Right atrium auricular region (tissue), 2 donors: ENCODE results near the gene LTBP3. TPM values are rescaled to one million over a fixed set of nuclear protein-coding genes. Genes with fewer than 3 reads are reported as not detected.

Experiments used
- DNase-seq: peaks from one replicate; pipeline ENCODE4 v3.0.0-alpha.2; 2019; ENCODE audit warnings: low spot score
- H3K27ac ChIP-seq, 2 donors: fragments of 200-600 bp; sonication (generic); 1 replicate in 1 of 2; 2 replicates in 1 of 2; pipeline ENCODE4 v1.5.1; 2016 to 2019
- H3K27me3 ChIP-seq, 2 donors: fragments of 200-600 bp; sonication (generic); one replicate each; pipeline versions ENCODE4 v1.5.1 to v1.6.0; 2017 to 2019
- H3K36me3 ChIP-seq: fragments of 200-600 bp; sonication (generic); one replicate; pipeline ENCODE4 v1.5.1; 2016
- H3K4me1 ChIP-seq, 2 donors: fragments of 200-600 bp; sonication (generic); one replicate each; pipeline versions ENCODE4 v1.5.1 to v1.6.0; 2017 to 2019
- H3K4me3 ChIP-seq, 2 donors: fragments of 200-600 bp; sonication (generic); 1 replicate in 1 of 2; 2 replicates in 1 of 2; pipeline ENCODE4 v1.5.1; 2017 to 2019; ENCODE audit warnings: mild to moderate bottlenecking in 1 of 2, moderate library complexity in 1 of 2
- H3K9me3 ChIP-seq, 2 donors: fragments of 200-600 bp; sonication (generic); one replicate each; pipeline ENCODE4 v1.5.1; 2019
- total RNA-seq, 2 donors: library from RNA; depleted of rRNA; stranded (reverse); fragments of >200 nt; gene quantifications; one replicate each; pipeline ENCODE4 v1.1.0, GENCODE V29; 2016
- TF ChIP-seq, protein P1 (sequence below), 2 donors: fragments of 200-600 bp; sonication (generic); IDR thresholded peaks; one replicate each; pipeline ENCODE4 v1.5.1; 2019; ENCODE audit warnings: antibody characterized with exemption in 2 of 2

LTBP3 gene
- total RNA-seq, 2 donors from 2014 or later = 114 to 161 TPM

- Histone ChIP-seq H3K4me1 (peaks cover 0 to 29% of the 10 kb centered on the region in 2 donors), H3K27me3 (no peaks in the 10 kb centered on the region), H3K27ac (no peak overlapping the region), H3K9me3 (no peaks in the 10 kb centered on the region), H3K4me3 (no peak overlapping the region), H3K36me3 (peaks cover 14% of the 10 kb centered on the region)
- TF ChIP-seq, protein P1, sequence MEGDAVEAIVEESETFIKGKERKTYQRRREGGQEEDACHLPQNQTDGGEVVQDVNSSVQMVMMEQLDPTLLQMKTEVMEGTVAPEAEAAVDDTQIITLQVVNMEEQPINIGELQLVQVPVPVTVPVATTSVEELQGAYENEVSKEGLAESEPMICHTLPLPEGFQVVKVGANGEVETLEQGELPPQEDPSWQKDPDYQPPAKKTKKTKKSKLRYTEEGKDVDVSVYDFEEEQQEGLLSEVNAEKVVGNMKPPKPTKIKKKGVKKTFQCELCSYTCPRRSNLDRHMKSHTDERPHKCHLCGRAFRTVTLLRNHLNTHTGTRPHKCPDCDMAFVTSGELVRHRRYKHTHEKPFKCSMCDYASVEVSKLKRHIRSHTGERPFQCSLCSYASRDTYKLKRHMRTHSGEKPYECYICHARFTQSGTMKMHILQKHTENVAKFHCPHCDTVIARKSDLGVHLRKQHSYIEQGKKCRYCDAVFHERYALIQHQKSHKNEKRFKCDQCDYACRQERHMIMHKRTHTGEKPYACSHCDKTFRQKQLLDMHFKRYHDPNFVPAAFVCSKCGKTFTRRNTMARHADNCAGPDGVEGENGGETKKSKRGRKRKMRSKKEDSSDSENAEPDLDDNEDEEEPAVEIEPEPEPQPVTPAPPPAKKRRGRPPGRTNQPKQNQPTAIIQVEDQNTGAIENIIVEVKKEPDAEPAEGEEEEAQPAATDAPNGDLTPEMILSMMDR (IDR thresholded peaks at IDR 0.05) = no peak
- DNase-seq = no peak
Observed at GRCh38 chr11:65542738-65543390, 15.3 kb downstream of the LTBP3 start.

GRCh38 chr11:65541093-65541982, 16.8 kb downstream of the LTBP3 start:
- H3K4me1 ChIP-seq = peaks cover 0 to 23% of the 10 kb centered on the region in 2 donors
- TF ChIP-seq, protein P1 (IDR thresholded peaks at IDR 0.05) = no peak
- peaks cover 21% of the 10 kb centered on the region for H3K36me3 ChIP-seq
- peak overlapping the region; percentile 35 to 51 for H3K4me3 ChIP-seq
- no peaks in the 10 kb centered on the region for H3K27me3 ChIP-seq
- H3K9me3 ChIP-seq = no peaks in the 10 kb centered on the region
- peak overlapping the region; percentile 87 to 90 for H3K27ac ChIP-seq
- no peak for DNase-seq

DNA sequence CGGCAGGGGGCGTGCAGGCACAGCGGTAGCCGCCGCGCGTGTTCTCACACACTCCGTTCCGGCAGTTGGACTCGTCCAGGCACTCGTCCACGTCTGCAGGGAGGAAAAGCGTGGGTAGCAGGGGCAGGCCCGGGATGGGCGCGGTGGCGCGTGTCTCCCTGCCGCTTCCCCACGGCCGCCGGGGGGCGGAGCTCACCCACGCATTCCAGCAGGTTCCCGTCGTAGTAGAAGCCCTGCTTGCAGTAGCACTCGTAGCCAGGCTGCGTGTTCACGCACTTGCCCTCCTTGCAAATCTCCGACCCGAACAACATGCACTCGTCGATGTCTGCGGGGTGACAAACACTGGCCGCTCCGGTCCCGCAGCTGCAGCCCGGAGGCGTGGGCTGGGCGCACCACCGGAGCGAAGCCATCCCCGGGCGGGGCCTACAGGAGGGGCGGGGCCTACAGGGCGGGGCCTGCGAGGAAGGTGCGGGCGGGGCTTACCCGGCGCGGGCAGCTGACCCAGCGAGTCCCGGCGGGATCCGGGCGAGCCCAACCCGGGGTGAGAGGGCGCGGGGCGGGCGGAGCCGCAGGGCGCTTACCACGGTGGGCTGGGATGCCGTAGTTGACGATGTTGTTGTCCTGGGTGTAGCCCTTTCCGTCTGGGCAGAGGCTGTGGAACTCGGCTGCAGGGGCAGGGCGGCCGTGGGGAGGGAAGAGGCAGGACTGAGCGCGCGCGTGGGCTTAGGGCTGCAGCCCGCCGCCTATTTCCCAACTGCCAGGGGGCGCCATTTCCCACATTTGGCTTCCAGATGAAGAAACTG, 17.7 kb downstream of the LTBP3 start:
- TF ChIP-seq, protein P1 (IDR thresholded peaks at IDR 0.05) = peak; percentile 88 to 90
- Histone ChIP-seq H3K36me3 (peaks cover 29% of the 10 kb centered on the region), H3K4me3 (peak overlapping the region; percentile 35 to 51)

DNA sequence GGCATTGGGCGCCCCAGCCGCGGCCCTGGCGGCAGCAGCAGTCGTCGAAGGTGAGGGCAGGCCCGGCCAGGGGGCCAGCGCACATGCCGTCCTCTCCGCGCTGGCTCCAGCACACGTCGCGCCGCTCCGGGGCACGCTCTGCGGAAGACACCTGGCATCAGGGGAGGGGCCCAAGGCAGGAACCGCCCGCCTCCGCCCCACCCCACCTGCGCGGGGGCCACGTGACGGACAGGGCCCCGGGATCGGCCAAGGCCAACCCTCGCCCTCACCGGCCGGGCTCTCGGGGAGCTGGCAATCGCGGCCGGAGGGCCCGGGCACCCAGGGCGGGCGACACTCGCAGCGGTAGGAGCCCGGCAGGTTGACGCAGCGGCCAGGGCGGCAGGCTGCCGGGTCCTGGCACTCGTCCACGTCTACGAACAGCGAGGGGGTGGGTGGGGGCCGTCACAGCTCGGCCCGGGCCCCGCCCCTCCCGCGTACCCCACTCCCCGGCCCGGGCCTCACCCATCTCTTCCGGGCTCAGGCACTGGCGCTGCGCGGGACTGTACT, 18.3 kb downstream of the LTBP3 start:
- no peaks in the 10 kb centered on the region for H3K27me3 ChIP-seq
- peak overlapping the region; percentile 35 to 51 for H3K4me3 ChIP-seq
- no peaks in the 10 kb centered on the region for H3K9me3 ChIP-seq
- H3K4me1 ChIP-seq = peaks cover 0 to 23% of the 10 kb centered on the region in 2 donors
- TF ChIP-seq, protein P1 (IDR thresholded peaks at IDR 0.05) = peak in 1 of 2 donors; percentile 77
- H3K27ac ChIP-seq = peak overlapping the region; percentile 87 to 90
- peaks cover 35% of the 10 kb centered on the region for H3K36me3 ChIP-seq
- no peak for DNase-seq

More for the DNA sequence above, 17.7 kb downstream of the LTBP3 start:
- Histone ChIP-seq H3K4me1 (peaks cover 0 to 23% of the 10 kb centered on the region in 2 donors), H3K9me3 (no peaks in the 10 kb centered on the region), H3K27me3 (no peaks in the 10 kb centered on the region), H3K27ac (peak overlapping the region; percentile 87 to 90)
- DNase-seq = peak; percentile 93
